H9 (cell line): ENCODE measurements around the gene RBBP7. TPM values are rescaled to one million over a fixed set of nuclear protein-coding genes. Genes with fewer than 3 reads are reported as not detected.

Experiments
- DNase-seq: peaks from one replicate; pipeline ENCODE4 v3.0.0-alpha.2; 2017
- H2AFZ ChIP-seq: one replicate; pipeline ENCODE4 v1.6.1; 2013; ENCODE audit warnings: mild to moderate bottlenecking, low read length, control low read depth, moderate library complexity
- H2AK5ac ChIP-seq: 2 replicates; pipeline ENCODE4 v1.6.1; 2013; ENCODE audit warnings: low read length, control low read depth, mixed read lengths; ENCODE audit not compliant: insufficient read length
- H2BK120ac ChIP-seq: one replicate; pipeline ENCODE4 v1.6.1; 2013; ENCODE audit warnings: low read depth, mild to moderate bottlenecking, low read length, control low read depth, inconsistent platforms; ENCODE audit not compliant: poor library complexity, severe bottlenecking
- H2BK12ac ChIP-seq: 2 replicates; pipeline ENCODE4 v1.6.1; 2013; ENCODE audit warnings: low read length, control low read depth, mixed read lengths, low read depth; ENCODE audit not compliant: insufficient read length
- H2BK15ac ChIP-seq: 2 replicates; pipeline ENCODE4 v1.6.1; 2013; ENCODE audit warnings: low read depth, low read length, control low read depth
- H2BK20ac ChIP-seq: one replicate; pipeline ENCODE4 v1.6.1; 2013; ENCODE audit warnings: low read depth, mild to moderate bottlenecking, low read length, control low read depth, inconsistent platforms; ENCODE audit not compliant: poor library complexity, severe bottlenecking
- H2BK5ac ChIP-seq: 2 replicates; pipeline ENCODE4 v1.6.1; 2013; ENCODE audit warnings: low read length, control low read depth, mixed read lengths; ENCODE audit not compliant: insufficient read length
- H3K14ac ChIP-seq: 2 replicates; pipeline ENCODE4 v1.6.1; 2013; ENCODE audit warnings: low read length, control low read depth; ENCODE audit not compliant: insufficient read depth
- H3K18ac ChIP-seq: 2 replicates; pipeline ENCODE4 v1.6.1; 2013; ENCODE audit warnings: low read depth, mild to moderate bottlenecking, mixed read lengths, low read length, control low read depth; ENCODE audit not compliant: insufficient read length
- H3K23ac ChIP-seq: 2 replicates; pipeline ENCODE4 v1.6.1; 2013; ENCODE audit warnings: low read length, control low read depth, mixed read lengths, low read depth; ENCODE audit not compliant: insufficient read length
- H3K23me2 ChIP-seq: 2 replicates; pipeline ENCODE4 v1.6.1; 2013; ENCODE audit warnings: low read depth, mild to moderate bottlenecking, mixed read lengths, low read length, control low read depth; ENCODE audit not compliant: insufficient read length, poor library complexity, severe bottlenecking
- H3K27ac ChIP-seq: 2 replicates; pipeline ENCODE4 v1.5.1; 2013; ENCODE audit warnings: low read length, control low read depth, mixed read lengths, low read depth; ENCODE audit not compliant: insufficient read length
- H3K27me3 ChIP-seq: 2 replicates; pipeline ENCODE4 v1.6.1; 2013; ENCODE audit warnings: low read length, control low read depth, inconsistent platforms; ENCODE audit not compliant: insufficient read depth
- H3K4ac ChIP-seq: 2 replicates; pipeline ENCODE4 v1.6.1; 2013; ENCODE audit warnings: low read depth, mild to moderate bottlenecking, control low read depth, inconsistent platforms, low read length, moderate library complexity
- H3K4me1 ChIP-seq: 2 replicates; pipeline ENCODE4 v1.6.1; 2013; ENCODE audit warnings: low read length, control low read depth, inconsistent platforms; ENCODE audit not compliant: insufficient read depth
- H3K4me2 ChIP-seq: 2 replicates; pipeline ENCODE4 v1.6.1; 2013; ENCODE audit warnings: low read length, control low read depth, mixed read lengths; ENCODE audit not compliant: insufficient read length, insufficient read depth
- H3K56ac ChIP-seq: 2 replicates; pipeline ENCODE4 v1.6.1; 2013; ENCODE audit warnings: low read depth, mild to moderate bottlenecking, mixed read lengths, low read length, control low read depth; ENCODE audit not compliant: insufficient read length
- H3K79me1 ChIP-seq: 2 replicates; pipeline ENCODE4 v1.6.1; 2013; ENCODE audit warnings: low read depth, mild to moderate bottlenecking, moderate library complexity, low read length, control low read depth, inconsistent platforms; ENCODE audit not compliant: insufficient read depth, poor library complexity, severe bottlenecking
- H3K79me2 ChIP-seq: 2 replicates; pipeline ENCODE4 v1.6.1; 2013; ENCODE audit warnings: low read length, control low read depth, inconsistent platforms; ENCODE audit not compliant: insufficient read depth
- H3K9ac ChIP-seq: 2 replicates; pipeline ENCODE4 v1.6.1; 2013; ENCODE audit warnings: low read length, control low read depth, mixed read lengths; ENCODE audit not compliant: insufficient read length; ENCODE audit errors: extremely low read depth
- H3K9me3 ChIP-seq: one replicate; pipeline ENCODE4 v1.6.1; 2013; ENCODE audit warnings: low read depth, low read length, inconsistent platforms; ENCODE audit not compliant: control insufficient read depth
- H3T11ph ChIP-seq: one replicate; pipeline ENCODE4 v1.6.1; 2013; ENCODE audit warnings: mild to moderate bottlenecking, low read length, control low read depth, inconsistent platforms
- H4K20me1 ChIP-seq: one replicate; pipeline ENCODE4 v1.6.1; 2013; ENCODE audit not compliant: control insufficient read depth, insufficient read length, insufficient read depth
- H4K5ac ChIP-seq: 2 replicates; pipeline ENCODE4 v1.6.1; 2013; ENCODE audit warnings: low read depth, mild to moderate bottlenecking, mixed read lengths, low read length, control low read depth; ENCODE audit not compliant: insufficient read length
- H4K8ac ChIP-seq: replicated peaks from 2 replicates; pipeline ENCODE4 v1.6.1; 2013; ENCODE audit warnings: low read length, control low read depth, mixed read lengths, low read depth; ENCODE audit not compliant: insufficient read length
- H4K91ac ChIP-seq: 2 replicates; pipeline ENCODE4 v1.6.1; 2013; ENCODE audit warnings: low read depth, mild to moderate bottlenecking, moderate library complexity, mixed read lengths, low read length, control low read depth; ENCODE audit not compliant: insufficient read length
- H3K27ac Mint-ChIP-seq, 3 experiments: 2 replicates in 2 of 3; 3 replicates in 1 of 3; pipeline ENCODE4 v1.8.0; 2020 to 2021; ENCODE audit warnings: mixed read lengths in 3 of 3, mild to moderate bottlenecking in 1 of 3, moderate library complexity in 1 of 3
- H3K27me3 Mint-ChIP-seq: 2 replicates; pipeline ENCODE4 v1.8.0; 2021; ENCODE audit warnings: low read depth, mild to moderate bottlenecking, moderate library complexity, mixed read lengths
- H3K36me3 Mint-ChIP-seq, 3 experiments: 2 replicates in 2 of 3; 3 replicates in 1 of 3; pipeline ENCODE4 v1.8.0; 2020 to 2021; ENCODE audit warnings: low read depth in 3 of 3, mixed read lengths in 3 of 3; ENCODE audit not compliant: insufficient read depth in 1 of 3
- H3K4me1 Mint-ChIP-seq, 2 experiments: 2 replicates each; pipeline ENCODE4 v1.8.0; 2020; ENCODE audit warnings: mixed read lengths in 2 of 2
- H3K4me3 Mint-ChIP-seq, 2 experiments: 2 replicates in 1 of 2; 3 replicates in 1 of 2; pipeline ENCODE4 v1.8.0; 2020 to 2021; ENCODE audit warnings: mild to moderate bottlenecking in 2 of 2, mixed read lengths in 2 of 2, moderate library complexity in 1 of 2
- H3K9me3 Mint-ChIP-seq, 2 experiments: 2 replicates in 1 of 2; 3 replicates in 1 of 2; pipeline ENCODE4 v1.8.0; 2020; ENCODE audit warnings: mild to moderate bottlenecking in 2 of 2, mixed read lengths in 2 of 2, moderate library complexity in 1 of 2
- CTCF ChIP-seq: fragments of 200-600 bp; sonication (generic); conservative IDR thresholded peaks from 3 replicates; pipeline ENCODE4 v1.8.0; 2021; ENCODE audit warnings: antibody characterized with exemption, mild to moderate bottlenecking
- WGBS: extraction: QIAGEN DNeasy Blood & Tissue Kit; methylation state at CpG from one replicate; pipeline ENCODE4 v1.1.7; 2013; ENCODE audit warnings: missing lambda C conversion rate, low lambda C conversion rate, mixed read lengths; ENCODE audit not compliant: insufficient read length; ENCODE audit errors: extremely low coverage; 5-methylcytosine and 5-hydroxymethylcytosine counted together
- total RNA-seq: library from RNA; stranded (reverse); gene quantifications from 2 replicates; pipeline ENCODE4 v1.2.1, GENCODE V29; 2021

Gene RBBP7
- total RNA-seq, 1 experiment from 2014 or later = 249 TPM

GRCh38 chrX:16855363-16856075, 14.6 kb downstream of the RBBP7 start:
- Histone ChIP-seq H3K9ac (no peak overlapping the region), H3K4ac (no peak overlapping the region), H3K27ac (no peak overlapping the region), H3K23me2 (no peaks in the 10 kb centered on the region), H2BK120ac (no peak overlapping the region), H3K4me2 (no peak overlapping the region), H2BK15ac (no peak overlapping the region), H3K79me2 (peaks cover 13% of the 10 kb centered on the region; the same call in 1 of the 2 replicates), H3K56ac (no peak overlapping the region), H4K91ac (no peak overlapping the region), H2BK5ac (no peak overlapping the region), H3K79me1 (peaks cover 7% of the 10 kb centered on the region), H3K27me3 (no peaks in the 10 kb centered on the region), H3K23ac (no peak overlapping the region), H4K20me1 (no peaks in the 10 kb centered on the region), H2BK20ac (no peak overlapping the region), H2AK5ac (no peak overlapping the region), H3T11ph (no peak overlapping the region), H3K18ac (no peak overlapping the region), H4K8ac (no peak overlapping the region), H3K9me3 (no peaks in the 10 kb centered on the region), H2BK12ac (no peak overlapping the region), H4K5ac (no peak overlapping the region), H3K4me1 (no peaks in the 10 kb centered on the region), H2AFZ (no peak overlapping the region), H3K14ac (no peak overlapping the region)
- no CpG with 5 or more reads among the region's 5 CpGs for WGBS
- DNase-seq = no peak
- Mint-ChIP-seq H3K9me3 (peaks cover 3% of the 10 kb centered on the region in 2 experiments; a peak in 3 of 5 replicates), H3K27ac (peak overlapping the region in 2 of 3 experiments; percentile 53 to 76; a peak in 3 of 7 replicates), H3K4me3 (no peak overlapping the region), H3K36me3 (peaks cover 72 to 94% (median 90%) of the 10 kb centered on the region in 3 experiments), H3K27me3 (no peaks in the 10 kb centered on the region), H3K4me1 (peaks cover 4 to 5% of the 10 kb centered on the region in 2 experiments; a peak in 2 of 4 replicates)
- TF ChIP-seq CTCF = no peak
